Measurements from ENCODE around the gene KRTAP1-1.

GRCh38 chr17:41009301-41009760 is 31.9 kb downstream of the KRTAP1-1 start:
- TF ChIP-seq CTCF (IDR thresholded peaks at IDR 0.05) = no peak
- TF ChIP-seq POLR2A (IDR thresholded peaks at IDR 0.05) = no peak

Measured in heart left ventricle (tissue), 13 donors.